Upper lobe of left lung (tissue), 6 donors: ENCODE results near the gene ITIH5. TPM values are rescaled to one million over a fixed set of nuclear protein-coding genes. Genes with fewer than 3 reads are reported as not detected.

Experiments used
- ATAC-seq, 2 donors: fragments of 200-7000 bp; cut with Tn5 transposase; one replicate each; pipeline ENCODE4 v1.9.1; 2022; ENCODE audit warnings: mild to moderate bottlenecking in 2 of 2, moderate library complexity in 2 of 2; ENCODE audit not compliant: low FRiP score in 2 of 2
- DNase-seq, 2 donors: peaks; one replicate each; pipeline ENCODE4 v3.0.0-alpha.2; 2019 to 2020
- H3K27ac ChIP-seq, 4 donors: fragments of 200-600 bp; sonication (generic); one replicate each; pipeline ENCODE4 v1.5.1; 2016 to 2019
- H3K27me3 ChIP-seq, 4 donors: fragments of 200-600 bp; sonication (generic); one replicate each; pipeline ENCODE4 v1.5.1; 2017 to 2019
- H3K36me3 ChIP-seq, 4 donors: fragments of 200-600 bp; sonication (generic); one replicate each; pipeline ENCODE4 v1.5.1; 2016 to 2019
- H3K4me1 ChIP-seq, 4 donors: fragments of 200-600 bp; sonication (generic); one replicate each; pipeline ENCODE4 v1.5.1; 2018 to 2019
- H3K4me3 ChIP-seq, 4 donors: fragments of 200-600 bp; sonication (generic); one replicate each; pipeline ENCODE4 v1.5.1; 2017 to 2019; ENCODE audit warnings: mild to moderate bottlenecking in 2 of 4, moderate library complexity in 1 of 4
- H3K9me3 ChIP-seq, 4 donors: fragments of 200-600 bp; sonication (generic); one replicate each; pipeline ENCODE4 v1.5.1; 2018 to 2019
- EP300 ChIP-seq, 4 donors: sonication (generic); formaldehyde crosslinking; IDR thresholded peaks; one replicate each; pipeline ENCODE4 v1.5.1; 2017; ENCODE audit warnings: antibody characterized with exemption in 4 of 4, control low read depth in 2 of 4
- POLR2A ChIP-seq, 4 donors: fragments of 450-650 bp; IDR thresholded peaks; one replicate each; pipeline ENCODE4 v1.5.1; 2016 to 2017; ENCODE audit warnings: antibody characterized with exemption in 4 of 4, mild to moderate bottlenecking in 2 of 4
- POLR2AphosphoS5 ChIP-seq, 2 donors: sonication (generic); formaldehyde crosslinking; IDR thresholded peaks; one replicate each; pipeline ENCODE4 v1.5.1; 2017; ENCODE audit warnings: antibody characterized with exemption in 2 of 2
- WGBS, 2 donors: methylation state at CpG; one replicate each; pipeline ENCODE4 v1.1.5; 2017 to 2018; 5-methylcytosine and 5-hydroxymethylcytosine counted together
- total RNA-seq, 6 donors: library from RNA; depleted of rRNA in 4 of 6; stranded (reverse); fragments of >200 nt in 4 of 6; gene quantifications; one replicate each; pipeline versions ENCODE4 v1.1.0 to v1.2.1, GENCODE V29; 2016 to 2021
- TF ChIP-seq, protein P1 (sequence below), 6 experiments: fragments of 450-650 bp in 4 of 6; fragments of 200-600 bp in 2 of 6; sonication (generic) in 2 of 6; IDR thresholded peaks; one replicate each; pipeline ENCODE4 v1.5.1; 2016 to 2019; ENCODE audit warnings: antibody characterized with exemption in 6 of 6
- donor health status: DM: no; HTN: no; CAD: no; lungs with moderate emphysema.
- donor health status: DM: no; HTN: yes; CAD: no; lungs with severe emphysema.

The ITIH5 gene
- total RNA-seq, 6 donors from 2014 or later: 9.7 to 21.0 (median 11.6) TPM

DNA sequence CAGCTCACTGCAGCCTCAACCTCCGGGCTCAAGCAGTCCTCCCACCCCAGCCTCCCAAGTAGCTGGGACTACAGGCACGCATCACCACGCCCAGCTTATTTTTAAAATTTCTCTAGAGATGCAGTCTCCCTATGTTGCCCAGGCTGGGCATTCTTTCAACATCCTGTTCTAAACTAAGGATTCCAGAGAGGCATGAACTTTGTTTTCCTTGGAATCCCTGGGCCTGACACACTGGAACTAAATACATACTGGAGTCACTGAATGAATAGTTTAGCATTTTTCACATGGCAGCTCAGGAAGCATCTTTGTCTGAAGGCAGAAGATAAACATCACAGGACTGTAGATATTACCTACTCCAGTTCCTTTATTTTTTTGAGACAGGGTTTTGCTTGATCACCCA, 108.7 kb downstream of the ITIH5 start:
- Histone ChIP-seq H3K9me3 (no peaks in the 10 kb centered on the region), H3K27ac (no peak overlapping the region), H3K4me1 (peaks cover 2 to 7% (median 4%) of the 10 kb centered on the region in 4 donors), H3K4me3 (no peak overlapping the region), H3K27me3 (no peaks in the 10 kb centered on the region), H3K36me3 (no peaks in the 10 kb centered on the region)
- 89 to 93% methylated on average over 3 of the region's 3 CpGs for WGBS, 2 donors
- ATAC-seq (no peak), DNase-seq (no peak)
- TF ChIP-seq POLR2A (IDR thresholded peaks at IDR 0.05) (no peak), EP300 (IDR thresholded peaks at IDR 0.05) (no peak), POLR2AphosphoS5 (IDR thresholded peaks at IDR 0.05) (no peak)
- TF ChIP-seq, protein P1, sequence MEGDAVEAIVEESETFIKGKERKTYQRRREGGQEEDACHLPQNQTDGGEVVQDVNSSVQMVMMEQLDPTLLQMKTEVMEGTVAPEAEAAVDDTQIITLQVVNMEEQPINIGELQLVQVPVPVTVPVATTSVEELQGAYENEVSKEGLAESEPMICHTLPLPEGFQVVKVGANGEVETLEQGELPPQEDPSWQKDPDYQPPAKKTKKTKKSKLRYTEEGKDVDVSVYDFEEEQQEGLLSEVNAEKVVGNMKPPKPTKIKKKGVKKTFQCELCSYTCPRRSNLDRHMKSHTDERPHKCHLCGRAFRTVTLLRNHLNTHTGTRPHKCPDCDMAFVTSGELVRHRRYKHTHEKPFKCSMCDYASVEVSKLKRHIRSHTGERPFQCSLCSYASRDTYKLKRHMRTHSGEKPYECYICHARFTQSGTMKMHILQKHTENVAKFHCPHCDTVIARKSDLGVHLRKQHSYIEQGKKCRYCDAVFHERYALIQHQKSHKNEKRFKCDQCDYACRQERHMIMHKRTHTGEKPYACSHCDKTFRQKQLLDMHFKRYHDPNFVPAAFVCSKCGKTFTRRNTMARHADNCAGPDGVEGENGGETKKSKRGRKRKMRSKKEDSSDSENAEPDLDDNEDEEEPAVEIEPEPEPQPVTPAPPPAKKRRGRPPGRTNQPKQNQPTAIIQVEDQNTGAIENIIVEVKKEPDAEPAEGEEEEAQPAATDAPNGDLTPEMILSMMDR (IDR thresholded peaks at IDR 0.05): no peak

DNA sequence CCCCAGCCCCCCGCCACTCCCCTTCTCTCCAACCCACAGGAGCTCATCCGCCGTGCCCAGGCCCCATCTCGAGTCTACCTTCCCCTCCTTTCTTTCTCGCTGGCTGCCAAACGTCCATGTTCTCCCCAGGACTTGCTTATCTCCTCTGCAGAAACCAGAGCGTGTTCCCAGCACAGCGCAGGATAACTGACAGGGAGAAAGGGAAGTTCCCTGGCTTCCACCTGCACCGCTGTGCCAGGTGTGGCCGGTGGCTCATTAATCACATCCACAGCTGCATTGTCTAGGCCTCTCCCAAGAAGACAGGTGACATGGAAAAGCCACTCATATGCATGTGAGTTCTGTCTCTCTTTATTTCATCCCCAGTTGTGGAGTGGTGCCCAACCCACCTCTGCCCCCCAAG, 113.2 kb downstream of the ITIH5 start:
- no peak overlapping the region for H3K4me3 ChIP-seq
- TF ChIP-seq, protein P1 (IDR thresholded peaks at IDR 0.05): no peak
- TF ChIP-seq POLR2A (IDR thresholded peaks at IDR 0.05) (no peak), EP300 (IDR thresholded peaks at IDR 0.05) (no peak), POLR2AphosphoS5 (IDR thresholded peaks at IDR 0.05) (no peak)
- H3K27ac ChIP-seq: no peak overlapping the region
- H3K27me3 ChIP-seq: no peaks in the 10 kb centered on the region
- ATAC-seq (no peak), DNase-seq (no peak)
- no peaks in the 10 kb centered on the region for H3K9me3 ChIP-seq
- 89% methylated on average over 10 of the region's 10 CpGs for WGBS, 2 donors
- no peaks in the 10 kb centered on the region for H3K4me1 ChIP-seq
- H3K36me3 ChIP-seq: no peaks in the 10 kb centered on the region

DNA sequence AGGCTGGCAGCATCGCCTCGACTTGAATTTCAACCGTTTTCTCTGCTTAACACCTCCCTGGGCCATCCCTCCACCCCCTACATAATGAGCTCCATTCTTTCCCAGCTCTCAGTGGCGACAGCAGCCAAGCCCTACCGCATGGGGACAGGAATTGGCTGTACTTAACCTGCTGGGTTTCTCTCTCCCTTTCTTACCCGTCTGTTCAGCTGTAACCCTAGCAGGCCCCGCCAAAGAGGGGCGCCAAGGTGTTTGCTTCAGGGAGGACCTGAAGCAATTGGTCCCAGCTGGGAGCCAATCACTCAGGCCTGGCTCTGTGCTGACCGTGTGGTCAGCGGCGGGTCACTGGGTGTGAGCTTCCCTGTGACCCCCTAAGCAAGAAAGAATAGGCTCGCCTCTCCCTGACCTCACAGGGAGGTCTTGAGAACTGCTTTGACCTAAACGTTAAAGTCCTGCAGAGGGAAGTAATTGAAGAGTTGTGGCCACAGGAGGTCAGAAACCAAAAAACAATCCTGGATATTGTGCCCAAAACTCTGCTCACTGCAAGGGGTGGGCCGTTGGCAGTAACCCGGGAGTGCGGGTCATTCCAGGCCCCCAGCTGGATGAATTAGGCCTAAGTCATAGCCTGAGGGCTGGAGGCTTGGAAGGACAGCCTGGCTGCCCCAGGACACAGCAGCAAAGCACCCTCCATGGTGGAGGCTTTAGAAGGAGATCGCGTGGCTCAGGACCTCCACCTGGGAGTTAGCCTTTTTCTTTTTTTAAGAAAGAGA, 114.6 kb downstream of the ITIH5 start:
- Histone ChIP-seq H3K4me3 (no peak overlapping the region), H3K27ac (no peak overlapping the region), H3K9me3 (no peaks in the 10 kb centered on the region), H3K4me1 (no peaks in the 10 kb centered on the region), H3K36me3 (no peaks in the 10 kb centered on the region), H3K27me3 (no peaks in the 10 kb centered on the region)
- peak in 1 of 2 donors; percentile 46 for ATAC-seq
- no peak for DNase-seq
- WGBS, 2 donors: 71 to 80% methylated on average over 18 of the region's 18 CpGs
- TF ChIP-seq POLR2AphosphoS5 (IDR thresholded peaks at IDR 0.05) (no peak), EP300 (IDR thresholded peaks at IDR 0.05) (no peak), POLR2A (IDR thresholded peaks at IDR 0.05) (no peak)
- TF ChIP-seq, protein P1 (IDR thresholded peaks at IDR 0.05): no peak

DNA sequence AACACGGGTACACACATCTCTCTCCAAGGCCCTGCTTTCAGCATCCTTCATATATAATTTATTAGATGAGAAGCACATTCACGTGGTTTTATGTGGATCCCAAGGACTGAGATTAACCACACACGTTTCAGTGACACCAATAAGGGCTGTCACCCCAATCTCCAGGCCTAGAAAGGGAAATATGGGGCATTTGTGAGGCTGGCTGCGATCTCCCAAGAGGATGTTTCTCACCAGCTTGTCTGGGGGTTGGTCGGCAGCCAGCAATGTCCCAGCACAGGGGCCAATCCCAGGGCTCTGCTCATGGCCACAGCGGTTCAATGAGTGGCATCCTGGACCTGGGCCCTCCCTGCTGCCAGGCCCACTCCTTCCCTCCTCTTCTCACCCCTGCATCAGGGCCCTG, 115.5 kb downstream of the ITIH5 start:
- Histone ChIP-seq H3K36me3 (no peaks in the 10 kb centered on the region), H3K4me3 (no peak overlapping the region), H3K27ac (no peak overlapping the region), H3K27me3 (no peaks in the 10 kb centered on the region), H3K9me3 (no peaks in the 10 kb centered on the region), H3K4me1 (no peaks in the 10 kb centered on the region)
- ATAC-seq: no peak
- TF ChIP-seq EP300 (IDR thresholded peaks at IDR 0.05): no peak
- 73 to 96% methylated on average over 4 to 6 of the region's 6 CpGs for WGBS, 2 donors
- no peak for DNase-seq

DNA sequence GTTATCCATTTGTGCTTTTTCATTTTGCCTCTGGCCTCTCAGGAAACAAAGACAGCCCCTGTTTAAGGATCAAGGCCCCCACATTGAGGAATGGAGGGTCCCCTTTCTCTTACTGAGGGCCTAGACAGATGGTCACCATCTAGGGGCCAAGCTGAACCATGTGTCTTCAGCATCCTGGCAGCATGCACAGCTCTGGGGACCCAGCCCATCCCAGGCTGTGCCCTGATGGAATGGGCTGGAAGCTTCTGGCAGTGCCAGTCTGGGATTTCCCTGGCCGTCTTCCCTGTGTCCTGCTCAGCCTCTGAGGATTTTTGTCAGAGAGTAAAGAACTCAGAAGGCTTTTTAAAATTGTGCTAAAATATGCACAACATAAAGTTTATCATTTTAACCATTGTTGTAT, 116.8 kb downstream of the ITIH5 start:
- Histone ChIP-seq H3K4me3 (no peak overlapping the region), H3K9me3 (no peaks in the 10 kb centered on the region), H3K36me3 (no peaks in the 10 kb centered on the region), H3K27me3 (no peaks in the 10 kb centered on the region), H3K27ac (no peak overlapping the region), H3K4me1 (no peaks in the 10 kb centered on the region)
- TF ChIP-seq EP300 (IDR thresholded peaks at IDR 0.05): no peak
- no peak for TF ChIP-seq POLR2A (IDR thresholded peaks at IDR 0.05)
- TF ChIP-seq POLR2AphosphoS5 (IDR thresholded peaks at IDR 0.05): no peak
- TF ChIP-seq, protein P1 (IDR thresholded peaks at IDR 0.05): no peak
- 67 to 90% methylated on average over 1 of the region's 1 CpG for whole genome bisulfite sequencing, 2 donors
- no peak for ATAC-seq
- DNase-seq: no peak
